Measurements from ENCODE around the gene FCN3.
A peak's percentile ranks its signal among the peaks of the same experiment; 100 is the strongest.

FCN3 gene

DNA sequence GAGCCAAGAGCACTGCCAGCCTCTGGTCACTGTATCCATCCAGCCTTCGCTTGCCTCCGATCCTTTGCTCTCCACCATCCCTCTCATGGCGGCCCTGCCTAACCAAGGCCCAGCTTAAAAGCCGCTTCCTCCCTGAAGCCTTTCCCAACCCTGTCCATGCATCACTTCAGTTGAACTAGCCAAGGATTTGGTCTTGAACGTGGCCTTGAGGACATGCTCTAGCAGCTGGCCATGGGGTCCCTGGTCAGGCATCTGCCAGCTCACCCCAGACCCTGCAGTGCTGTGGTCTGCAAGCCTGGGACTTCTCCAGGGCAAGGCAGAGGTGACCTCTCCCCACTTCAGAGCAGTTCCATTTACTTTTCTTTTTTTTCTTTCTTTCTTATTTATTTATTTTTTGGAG lies 37.9 kb downstream of the FCN3 start:
- H3K4me1 ChIP-seq (ENCODE audit: low read length) = peaks cover 9% of the 10 kb centered on the region
- no peak overlapping the region for H3K9ac ChIP-seq (ENCODE audit: low read length)
- H3K27me3 ChIP-seq (ENCODE audit: low read depth, low read length) = no peaks in the 10 kb centered on the region
- H2AFZ ChIP-seq (ENCODE audit: low read depth, low read length) = no peak overlapping the region
- no peak overlapping the region for H3K4me2 ChIP-seq (ENCODE audit: low read length)
- H3K27ac ChIP-seq (ENCODE audit: low read length) = no peak overlapping the region
- no peaks in the 10 kb centered on the region for H3K36me3 ChIP-seq (replicated peaks; ENCODE audit: low read depth, low read length)
- no peaks in the 10 kb centered on the region for H3K79me2 ChIP-seq (ENCODE audit: low read length)
- H4K20me1 ChIP-seq (ENCODE audit: insufficient read depth, low read length) = no peaks in the 10 kb centered on the region
- H3K4me3 ChIP-seq (ENCODE audit: low read length) = no peak overlapping the region
- TF ChIP-seq EZH2phosphoT487 (IDR thresholded peaks at IDR 0.05; ENCODE audit: low read depth) = no peak
- TF ChIP-seq CTCF (IDR thresholded peaks at IDR 0.05; ENCODE audit: low read depth, low read length) = no peak
- H3K9me3 ChIP-seq (ENCODE audit: insufficient read depth, low read length) = no peaks in the 10 kb centered on the region

- Histone ChIP-seq H3K4me3 (ENCODE audit: low read length) (no peak overlapping the region), H3K4me2 (ENCODE audit: low read length) (no peak overlapping the region), H3K36me3 (replicated peaks; ENCODE audit: low read depth, low read length) (no peaks in the 10 kb centered on the region), H4K20me1 (ENCODE audit: insufficient read depth, low read length) (no peaks in the 10 kb centered on the region), H3K9me3 (ENCODE audit: insufficient read depth, low read length) (no peaks in the 10 kb centered on the region), H3K27me3 (ENCODE audit: low read depth, low read length) (no peaks in the 10 kb centered on the region), H3K79me2 (ENCODE audit: low read length) (peaks cover 1% of the 10 kb centered on the region; the same call in 1 of the 2 replicates), H3K27ac (ENCODE audit: low read length) (no peak overlapping the region), H3K9ac (ENCODE audit: low read length) (no peak overlapping the region), H3K4me1 (ENCODE audit: low read length) (no peaks in the 10 kb centered on the region), H2AFZ (ENCODE audit: low read depth, low read length) (no peak overlapping the region)
- TF ChIP-seq EZH2phosphoT487 (IDR thresholded peaks at IDR 0.05; ENCODE audit: low read depth) = no peak
- TF ChIP-seq CTCF (IDR thresholded peaks at IDR 0.05; ENCODE audit: low read depth, low read length) = no peak
These were observed 38.9 kb downstream of the FCN3 start for GRCh38 chr1:27335506-27336422.

GRCh38 chr1:27333717-27334279 lies 40.8 kb downstream of the FCN3 start:
- TF ChIP-seq CTCF (IDR thresholded peaks at IDR 0.05; ENCODE audit: low read depth, low read length) = no peak
- TF ChIP-seq EZH2phosphoT487 (IDR thresholded peaks at IDR 0.05; ENCODE audit: low read depth) = no peak
- Histone ChIP-seq H2AFZ (ENCODE audit: low read depth, low read length) (no peak overlapping the region), H3K36me3 (replicated peaks; ENCODE audit: low read depth, low read length) (peaks cover 3% of the 10 kb centered on the region), H3K4me2 (ENCODE audit: low read length) (no peak overlapping the region), H4K20me1 (ENCODE audit: insufficient read depth, low read length) (no peaks in the 10 kb centered on the region), H3K27me3 (ENCODE audit: low read depth, low read length) (no peaks in the 10 kb centered on the region), H3K79me2 (ENCODE audit: low read length) (peaks cover 10% of the 10 kb centered on the region), H3K9ac (ENCODE audit: low read length) (no peak overlapping the region), H3K9me3 (ENCODE audit: insufficient read depth, low read length) (no peaks in the 10 kb centered on the region), H3K4me3 (ENCODE audit: low read length) (no peak overlapping the region), H3K27ac (ENCODE audit: low read length) (no peak overlapping the region), H3K4me1 (ENCODE audit: low read length) (no peaks in the 10 kb centered on the region)

DNA sequence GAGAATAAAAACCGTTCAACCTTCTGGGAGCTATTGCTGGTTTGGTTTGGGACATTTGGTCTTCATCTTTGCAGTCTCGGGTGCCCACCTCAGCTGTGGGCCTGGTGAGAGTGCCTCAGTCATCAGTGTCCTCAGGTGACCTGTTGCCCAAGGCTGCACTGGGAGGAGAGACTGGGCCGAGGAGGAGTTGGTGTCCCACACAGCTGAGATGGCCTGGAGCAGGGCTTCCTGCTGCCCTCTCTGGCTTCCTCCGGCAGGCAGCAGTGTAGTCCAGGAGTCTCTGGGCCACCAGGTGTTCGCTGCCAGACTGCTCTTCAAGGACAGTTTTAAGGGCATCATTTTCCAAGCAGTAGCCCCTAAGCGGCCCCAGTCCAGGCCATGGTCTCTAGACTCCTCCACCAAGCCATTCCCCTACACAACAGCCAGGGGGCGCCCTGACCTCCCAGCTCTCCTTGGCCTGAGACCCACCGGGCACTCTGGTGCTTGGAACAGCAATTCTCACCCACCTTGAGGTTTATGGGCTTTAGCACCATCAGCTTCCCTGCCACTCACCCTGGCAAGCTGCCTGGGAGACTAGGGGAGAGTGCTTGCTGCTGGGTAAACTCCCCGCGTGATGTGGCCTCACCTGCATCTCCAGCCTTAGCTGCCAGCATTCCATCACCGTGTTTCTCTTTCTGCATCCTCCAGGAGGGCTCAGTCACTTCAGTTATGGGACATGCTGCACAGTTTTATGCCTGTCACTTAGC lies 41.9 kb downstream of the FCN3 start:
- H3K9ac ChIP-seq (ENCODE audit: low read length) = no peak overlapping the region
- no peaks in the 10 kb centered on the region for H3K4me1 ChIP-seq (ENCODE audit: low read length)
- H3K4me2 ChIP-seq (ENCODE audit: low read length) = no peak overlapping the region
- no peaks in the 10 kb centered on the region for H3K27me3 ChIP-seq (ENCODE audit: low read depth, low read length)
- no peaks in the 10 kb centered on the region for H4K20me1 ChIP-seq (ENCODE audit: insufficient read depth, low read length)
- H3K79me2 ChIP-seq (ENCODE audit: low read length) = peaks cover 21% of the 10 kb centered on the region
- no peaks in the 10 kb centered on the region for H3K9me3 ChIP-seq (ENCODE audit: insufficient read depth, low read length)
- no peak overlapping the region for H3K27ac ChIP-seq (ENCODE audit: low read length)
- TF ChIP-seq CTCF (IDR thresholded peaks at IDR 0.05; ENCODE audit: low read depth, low read length) (peak; percentile 67), EZH2phosphoT487 (IDR thresholded peaks at IDR 0.05; ENCODE audit: low read depth) (no peak)
- peaks cover 3% of the 10 kb centered on the region for H3K36me3 ChIP-seq (replicated peaks; ENCODE audit: low read depth, low read length)
- no peak overlapping the region for H3K4me3 ChIP-seq (ENCODE audit: low read length)
- H2AFZ ChIP-seq (ENCODE audit: low read depth, low read length) = no peak overlapping the region

Measured in OCI-LY3 (cell line).